GM18951 (cell line): ENCODE data around the gene MBD5.

Experiments used
- POLR2A ChIP-seq: IDR thresholded peaks from 4 replicates; pipeline ENCODE4 v1.6.1; 2011; ENCODE audit warnings: mild to moderate bottlenecking; ENCODE audit not compliant: insufficient read length, insufficient read depth; ENCODE audit errors: extremely low read depth
- in situ Hi-C: fragments of 300-500 bp; cut with MboI; formaldehyde crosslinking; loops from one replicate; pipeline ENCODE4 v1.12.0; 2022; ENCODE audit warnings: low sequenced_read_pairs, mixed read lengths, inconsistent platforms; ENCODE audit not compliant: unreplicated experiment

Gene MBD5

DNA sequence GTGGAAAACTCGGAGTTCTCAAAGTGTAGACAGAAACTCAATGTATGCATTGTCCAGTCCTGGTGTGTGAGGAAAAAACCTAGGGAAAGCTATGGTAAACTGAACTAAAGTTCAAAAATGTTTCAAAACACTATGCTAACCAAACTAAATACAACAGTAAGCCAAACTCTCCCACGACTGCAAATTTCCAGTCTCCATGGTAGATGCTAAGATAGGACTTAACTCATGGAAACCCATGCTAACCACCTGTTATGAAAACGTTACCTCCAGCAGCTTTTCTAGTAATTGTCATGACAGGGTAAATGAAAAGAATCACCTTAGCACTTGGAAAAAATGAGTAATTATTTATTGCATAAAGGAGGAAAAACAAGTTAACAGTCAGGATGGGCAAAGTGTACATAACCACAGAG, 488.0 kb downstream of the MBD5 start:
- in situ Hi-C loops: no loop called here

DNA sequence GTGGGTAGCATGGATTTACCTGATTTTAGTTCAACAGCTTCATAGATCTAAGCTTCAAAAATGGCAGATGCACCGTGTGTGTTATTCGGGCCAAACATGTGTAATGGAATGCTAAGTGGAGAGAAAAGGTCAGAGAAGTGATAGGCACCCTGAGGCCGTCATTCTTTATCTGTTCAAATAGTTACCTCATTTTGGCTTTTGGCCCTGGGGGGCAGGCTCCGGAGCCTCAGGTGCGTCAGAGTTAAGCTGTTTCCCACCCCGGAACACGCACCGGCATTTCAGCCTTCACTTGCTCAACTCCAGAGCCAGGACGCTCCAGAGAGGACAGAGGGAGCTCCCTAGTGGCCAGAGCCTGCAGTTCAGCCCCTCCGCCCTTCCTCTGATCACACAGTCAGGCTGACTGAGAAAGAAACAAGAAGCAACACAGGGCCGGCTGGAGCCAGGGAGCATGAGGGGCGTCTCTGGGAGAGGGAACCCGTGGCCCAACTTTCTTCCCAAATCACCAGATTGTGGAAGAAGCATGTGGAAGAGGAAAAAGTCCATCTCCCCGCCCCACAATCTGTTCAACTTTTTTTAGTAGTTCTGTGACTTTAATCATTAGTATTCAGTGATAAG, 488.5 kb downstream of the MBD5 start:
- in situ Hi-C loops: no loop called here
- no peak for TF ChIP-seq POLR2A

More for the DNA sequence above, 488.0 kb downstream of the MBD5 start:
- no peak for TF ChIP-seq POLR2A

DNA sequence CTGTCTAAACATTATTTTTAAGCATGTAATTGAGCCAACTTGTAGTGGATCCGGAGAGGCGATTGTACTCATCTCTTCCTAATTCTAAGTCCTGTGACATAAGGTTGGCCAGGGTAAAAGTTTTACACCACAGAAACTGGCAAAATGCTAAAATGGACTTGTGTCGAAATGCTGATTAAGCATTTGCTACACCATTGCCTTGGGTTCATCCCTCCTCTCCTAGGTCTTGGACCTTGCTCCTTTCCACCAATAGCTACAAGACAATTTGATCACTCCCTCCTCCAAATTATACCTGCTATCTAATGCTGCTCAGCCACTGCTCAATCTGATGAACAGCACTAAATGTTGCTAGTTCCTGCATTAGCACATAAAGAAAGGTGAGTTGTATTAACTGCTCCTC, 491.0 kb downstream of the MBD5 start:
- in situ Hi-C loops: loop anchor here (10.0 kb wide), 1 partner anchor 517 kb away; no protein-coding TSS in a partner anchor
- TF ChIP-seq POLR2A: no peak

DNA sequence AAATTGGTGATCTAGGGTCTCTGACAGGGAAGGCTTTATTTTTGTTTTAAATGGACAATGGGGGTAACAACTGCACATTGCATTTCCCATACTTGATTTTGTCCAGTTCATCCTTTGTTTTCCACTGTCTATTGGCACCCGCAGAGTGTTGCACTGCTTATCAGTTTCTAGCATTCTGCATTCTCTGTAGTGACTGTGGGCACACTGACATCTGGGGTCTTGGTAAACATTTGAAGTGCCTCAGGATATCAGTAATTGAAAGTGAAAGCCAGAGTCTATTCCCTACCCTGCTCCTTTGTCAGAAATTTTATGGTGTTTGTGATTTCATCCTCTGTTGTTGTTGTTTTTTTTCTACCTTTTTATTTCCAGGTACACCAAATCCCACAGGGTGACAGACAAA, 491.6 kb downstream of the MBD5 start:
- TF ChIP-seq POLR2A: no peak
- in situ Hi-C loops: loop anchor here (10.0 kb wide), 1 partner anchor 518 kb away; no protein-coding TSS in a partner anchor

DNA sequence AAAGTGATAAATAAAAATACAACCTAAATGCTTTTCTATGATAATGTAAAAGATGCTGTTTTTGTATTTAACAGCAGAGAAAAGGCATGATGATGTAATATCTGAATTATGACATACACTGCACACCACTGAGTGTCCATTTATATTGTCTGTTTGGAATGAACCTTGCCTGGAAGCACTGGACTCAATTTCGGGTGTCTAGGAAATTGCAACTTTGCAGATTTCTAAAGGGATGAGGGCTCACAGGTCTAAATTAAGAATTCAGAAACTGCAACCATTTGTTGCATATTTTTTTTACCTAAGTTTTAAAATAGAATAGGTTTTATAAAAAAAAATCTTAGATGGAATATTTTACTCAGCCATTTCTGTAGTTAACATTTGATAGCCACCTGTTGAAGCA, 492.5 kb downstream of the MBD5 start:
- in situ Hi-C loops: loop anchor here (10.0 kb wide), 1 partner anchor 519 kb away; no protein-coding TSS in a partner anchor
- TF ChIP-seq POLR2A: no peak

DNA sequence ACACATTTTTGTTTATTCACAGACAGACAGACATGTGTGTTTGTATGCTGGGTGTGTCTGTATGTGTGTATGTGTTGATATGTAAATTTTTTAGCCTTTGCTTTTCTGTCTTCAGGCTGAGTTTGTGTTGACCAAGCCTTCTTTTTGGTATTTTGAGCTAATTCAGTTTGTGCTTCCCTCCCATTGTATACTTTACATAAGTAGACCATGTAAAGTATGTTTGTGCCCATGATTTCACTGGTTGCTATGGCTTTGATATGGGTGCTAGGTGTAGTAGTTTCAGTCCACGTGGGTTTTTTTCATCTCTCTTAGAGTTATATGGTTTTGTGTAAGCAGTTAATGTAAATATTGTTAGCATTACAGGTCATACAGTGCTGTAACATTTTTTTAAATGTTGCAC, 494.2 kb downstream of the MBD5 start:
- in situ Hi-C loops: loop anchor here (10.0 kb wide), 1 partner anchor 520 kb away; no protein-coding TSS in a partner anchor
- TF ChIP-seq POLR2A: no peak

DNA sequence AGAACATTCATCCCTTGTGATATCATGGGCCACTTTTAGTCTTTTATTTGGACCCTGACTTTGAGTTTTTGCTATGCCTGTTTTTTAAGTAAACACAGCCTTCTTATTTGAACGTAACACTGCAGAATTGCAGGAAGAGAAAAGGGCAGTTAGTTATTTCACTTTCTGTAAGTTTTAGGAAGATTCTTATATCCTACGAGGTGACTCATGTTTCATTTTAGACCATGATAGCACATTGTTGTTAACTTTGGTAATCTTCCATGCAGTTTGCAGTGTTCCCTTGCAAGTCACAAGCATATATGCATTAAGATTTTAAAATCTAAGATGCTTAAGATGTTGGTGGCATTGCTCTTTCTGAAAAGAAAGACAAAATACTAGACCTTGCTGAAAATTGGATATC, 495.1 kb downstream of the MBD5 start:
- no peak for TF ChIP-seq POLR2A
- in situ Hi-C loops: loop anchor here (10.0 kb wide), 1 partner anchor 521 kb away; no protein-coding TSS in a partner anchor

DNA sequence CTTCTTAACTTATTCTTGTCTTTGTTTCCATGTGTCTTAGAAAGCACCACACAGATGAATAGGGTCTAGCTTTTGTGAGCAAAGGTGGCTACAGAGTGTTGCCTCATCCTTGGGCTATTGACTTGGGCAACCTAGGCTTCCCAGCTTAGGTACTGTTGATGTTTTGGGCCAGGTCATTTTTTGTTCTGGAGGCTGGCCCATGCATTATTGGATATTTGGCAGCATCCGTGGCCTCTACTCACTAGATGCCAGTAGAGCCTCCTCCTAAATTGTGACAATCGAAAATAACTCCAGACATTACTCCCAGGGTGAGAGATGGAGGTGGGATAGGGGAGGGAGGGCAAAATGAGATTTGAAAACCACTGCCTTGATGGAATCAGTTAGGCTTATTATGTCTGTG, 496.4 kb downstream of the MBD5 start:
- in situ Hi-C loops: loop anchor here (10.0 kb wide), 1 partner anchor 522 kb away; no protein-coding TSS in a partner anchor
- no peak for TF ChIP-seq POLR2A

DNA sequence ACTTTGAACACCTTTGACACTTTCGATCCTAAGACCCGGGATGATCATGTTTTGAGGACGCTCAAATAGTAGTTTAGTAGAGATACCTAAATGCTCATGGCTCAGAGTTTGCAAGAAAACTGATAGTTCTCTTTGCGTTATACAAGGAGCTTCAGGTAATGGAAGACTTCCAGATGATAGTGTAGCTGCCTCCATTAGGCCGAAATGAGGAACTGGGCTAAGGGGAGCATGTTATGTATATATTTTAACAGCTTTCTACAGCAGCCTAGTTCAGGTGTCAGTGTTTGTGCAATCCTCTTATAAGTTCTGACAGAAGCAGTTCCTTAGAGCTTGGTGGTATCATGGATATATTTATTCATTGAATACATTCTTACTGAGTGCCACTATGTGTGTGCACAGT, 496.9 kb downstream of the MBD5 start:
- no peak for TF ChIP-seq POLR2A
- in situ Hi-C loops: loop anchor here (10.0 kb wide), 1 partner anchor 523 kb away; no protein-coding TSS in a partner anchor

DNA sequence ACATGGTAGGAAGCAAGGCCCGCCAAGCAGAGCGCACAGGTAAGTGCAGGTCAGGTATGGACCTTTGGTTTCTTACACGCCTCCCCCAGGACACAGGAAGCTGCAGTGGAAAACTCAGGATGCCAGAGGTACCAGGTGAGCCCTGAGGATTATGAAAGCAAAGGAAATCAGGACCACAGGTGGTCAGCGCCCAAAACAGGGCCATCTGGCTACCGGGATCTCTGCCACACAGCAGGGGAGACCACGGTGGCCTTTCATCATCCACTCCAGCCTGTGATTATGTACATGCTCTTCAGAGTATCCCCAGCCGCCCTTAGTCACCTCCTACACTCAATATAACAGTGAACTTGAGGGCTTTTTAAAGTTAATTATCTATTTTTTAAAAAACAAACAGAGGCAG, 498.1 kb downstream of the MBD5 start:
- in situ Hi-C loops: loop anchor here (10.0 kb wide), 1 partner anchor 524 kb away; no protein-coding TSS in a partner anchor
- TF ChIP-seq POLR2A: no peak

DNA sequence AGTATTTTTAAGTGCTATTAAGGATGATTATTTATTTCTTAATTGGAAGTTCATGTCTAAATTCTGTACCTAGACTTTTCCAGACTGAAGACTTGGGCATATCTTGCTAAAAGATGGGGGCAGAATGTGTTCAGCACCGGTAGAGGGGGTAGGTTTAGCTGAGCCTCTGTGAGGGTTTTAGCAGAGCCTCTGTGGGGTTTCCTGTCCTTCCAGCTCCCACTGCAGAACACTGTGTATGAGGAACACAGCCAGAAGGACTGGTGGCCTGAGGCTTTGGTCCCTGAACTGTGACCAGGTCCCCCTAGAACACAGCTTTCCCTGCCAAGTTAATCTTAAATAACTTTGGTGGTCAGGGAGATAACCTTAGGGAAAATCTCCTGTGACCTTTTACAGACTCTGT, 500.3 kb downstream of the MBD5 start:
- in situ Hi-C loops: no loop called here
- TF ChIP-seq POLR2A: no peak

DNA sequence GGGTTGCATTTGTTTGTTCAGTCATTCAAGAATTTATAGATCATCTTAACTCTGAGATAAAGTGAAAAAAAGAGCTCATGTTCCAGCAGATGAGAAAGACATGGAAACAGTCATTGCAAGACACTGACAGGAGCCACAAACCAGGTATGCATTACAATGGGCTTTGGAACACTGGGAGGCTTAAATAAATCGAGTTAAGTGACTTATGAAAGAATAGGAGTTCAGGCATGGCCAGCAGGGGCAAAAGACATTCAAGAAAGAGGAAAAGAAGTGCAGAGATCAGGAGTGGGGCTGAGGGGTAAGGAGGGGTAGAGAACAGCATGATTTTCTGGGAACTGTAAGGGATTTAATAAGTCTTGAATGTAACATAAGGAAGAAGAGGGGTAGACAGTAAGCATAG, 502.4 kb downstream of the MBD5 start:
- in situ Hi-C loops: no loop called here
- TF ChIP-seq POLR2A: no peak

DNA sequence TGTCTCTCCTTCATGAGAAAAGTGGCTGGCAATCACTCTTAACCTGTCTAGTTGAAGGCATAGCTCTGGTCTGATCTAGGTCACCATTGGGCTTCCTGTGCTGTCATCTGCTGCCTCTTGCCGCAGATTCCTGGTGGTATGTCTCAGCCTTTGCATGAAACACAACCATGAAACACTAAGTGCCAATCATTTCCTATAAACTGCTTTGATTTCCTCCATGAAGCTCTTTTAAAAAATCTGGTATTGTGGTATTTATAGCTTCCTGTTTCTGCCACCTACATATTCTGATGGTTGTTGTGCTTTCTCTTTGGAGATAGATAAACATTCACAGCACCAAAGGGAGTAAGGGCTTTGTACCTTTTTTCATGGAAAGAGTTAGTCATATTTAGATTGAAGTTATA, 503.6 kb downstream of the MBD5 start:
- no peak for TF ChIP-seq POLR2A
- in situ Hi-C loops: no loop called here

DNA sequence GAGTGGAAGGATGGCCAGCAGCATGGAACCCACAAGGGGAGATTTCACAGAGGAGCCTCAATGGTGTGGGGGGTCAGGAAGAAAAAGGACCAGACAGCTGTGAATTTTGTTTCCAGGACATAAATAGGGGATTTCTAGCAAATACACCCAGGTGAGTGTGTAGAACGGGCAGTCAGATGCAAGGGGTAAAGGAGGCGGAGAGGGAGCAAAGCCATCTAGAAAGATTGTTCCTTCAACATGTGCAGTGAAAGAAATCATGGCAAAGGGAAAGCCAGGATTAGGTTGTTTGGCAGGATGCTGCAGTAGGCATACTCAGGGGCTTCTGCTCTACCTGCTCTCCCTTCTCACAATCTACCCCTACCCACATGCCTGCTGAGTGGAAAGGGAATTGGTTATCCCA, 504.2 kb downstream of the MBD5 start:
- in situ Hi-C loops: no loop called here
- TF ChIP-seq POLR2A: no peak
